Mesenchymal stem cell (in vitro differentiated cells and primary cell): ENCODE measurements around the gene NFIX.

Source experiments
- DNase-seq: peaks from one replicate; pipeline ENCODE4 v3.0.0-alpha.2; 2013
- H2AFZ ChIP-seq: one replicate; pipeline ENCODE4 v1.6.1; 2013; ENCODE audit warnings: low read depth, mild to moderate bottlenecking, control low read depth, inconsistent platforms, low read length, moderate library complexity
- H2AK5ac ChIP-seq: 2 replicates; pipeline ENCODE4 v1.6.1; 2013; ENCODE audit warnings: low read length, moderate library complexity, mild to moderate bottlenecking, inconsistent platforms; ENCODE audit not compliant: severe bottlenecking
- H2BK120ac ChIP-seq: one replicate; pipeline ENCODE4 v1.6.1; 2013; ENCODE audit warnings: low read depth, mild to moderate bottlenecking, inconsistent platforms, low read length, moderate library complexity
- H2BK12ac ChIP-seq, 2 experiments: one replicate each; pipeline ENCODE4 v1.6.1; 2013; ENCODE audit warnings: inconsistent platforms in 2 of 2, low read length in 2 of 2, mild to moderate bottlenecking in 2 of 2, moderate library complexity in 2 of 2, control low read depth in 1 of 2
- H2BK15ac ChIP-seq: one replicate; pipeline ENCODE4 v1.6.1; 2013; ENCODE audit warnings: mild to moderate bottlenecking, low read depth, inconsistent platforms; ENCODE audit not compliant: poor library complexity, severe bottlenecking
- H2BK5ac ChIP-seq: 2 replicates; pipeline ENCODE4 v1.6.1; 2013; ENCODE audit warnings: low read depth, mild to moderate bottlenecking, low read length, control low read depth, inconsistent platforms; ENCODE audit not compliant: poor library complexity, severe bottlenecking
- H3K14ac ChIP-seq, 2 experiments: one replicate each; pipeline ENCODE4 v1.6.1; 2013; ENCODE audit warnings: inconsistent platforms in 2 of 2, low read length in 2 of 2, control low read depth in 1 of 2, mild to moderate bottlenecking in 1 of 2, moderate library complexity in 1 of 2
- H3K18ac ChIP-seq, 2 experiments: one replicate each; pipeline ENCODE4 v1.6.1; 2013; ENCODE audit warnings: inconsistent platforms in 2 of 2, low read length in 2 of 2, control low read depth in 1 of 2, low read depth in 1 of 2, mild to moderate bottlenecking in 1 of 2
- H3K23ac ChIP-seq, 2 experiments: one replicate each; pipeline ENCODE4 v1.6.1; 2013; ENCODE audit warnings: inconsistent platforms in 2 of 2, low read length in 2 of 2, mild to moderate bottlenecking in 2 of 2, moderate library complexity in 2 of 2, control low read depth in 1 of 2
- H3K27ac ChIP-seq: 2 replicates; pipeline ENCODE4 v1.5.1; 2013; ENCODE audit warnings: mild to moderate bottlenecking, moderate library complexity, low read length, control low read depth, inconsistent platforms; ENCODE audit not compliant: poor library complexity, severe bottlenecking
- H3K27me3 ChIP-seq, 2 experiments: 2 replicates each; pipeline versions ENCODE4 v1.6.1 to v1.7.0; 2013; ENCODE audit warnings: low read length in 2 of 2, mild to moderate bottlenecking in 2 of 2, moderate library complexity in 2 of 2, control low read depth in 1 of 2, inconsistent platforms in 1 of 2; ENCODE audit not compliant: control insufficient read depth in 1 of 2, insufficient read depth in 1 of 2
- H3K36me3 ChIP-seq, 2 experiments: 2 replicates each; pipeline versions ENCODE4 v1.6.1 to v1.7.0; 2013; ENCODE audit warnings: low read length in 2 of 2, control low read depth in 1 of 2, inconsistent platforms in 1 of 2, low read depth in 1 of 2, mild to moderate bottlenecking in 1 of 2; ENCODE audit not compliant: insufficient read depth in 2 of 2, control insufficient read depth in 1 of 2
- H3K4ac ChIP-seq, 2 experiments: one replicate each; pipeline ENCODE4 v1.6.1; 2013; ENCODE audit warnings: inconsistent platforms in 2 of 2, low read length in 2 of 2, mild to moderate bottlenecking in 2 of 2, moderate library complexity in 2 of 2, control low read depth in 1 of 2, low read depth in 1 of 2
- H3K4me1 ChIP-seq: 2 replicates; pipeline ENCODE4 v1.6.1; 2013; ENCODE audit warnings: low read depth, low read length, control low read depth; ENCODE audit not compliant: control insufficient read depth, insufficient read depth
- H3K4me2 ChIP-seq: 2 replicates; pipeline ENCODE4 v1.6.1; 2013; ENCODE audit warnings: low read length, mild to moderate bottlenecking, inconsistent platforms; ENCODE audit not compliant: poor library complexity, severe bottlenecking
- H3K4me3 ChIP-seq, 2 experiments: 2 replicates each; pipeline versions ENCODE4 v1.5.1 to v1.7.0; 2013; ENCODE audit warnings: low read length in 2 of 2, mild to moderate bottlenecking in 2 of 2, control low read depth in 1 of 2, low read depth in 1 of 2; ENCODE audit not compliant: insufficient read depth in 1 of 2
- H3K79me1 ChIP-seq: replicated peaks from 2 replicates; pipeline ENCODE4 v1.6.1; 2013; ENCODE audit warnings: mild to moderate bottlenecking, control low read depth, low read length, inconsistent platforms; ENCODE audit not compliant: poor library complexity, severe bottlenecking
- H3K9ac ChIP-seq: 2 replicates; pipeline ENCODE4 v1.7.0; 2013; ENCODE audit warnings: mild to moderate bottlenecking, low read length, moderate library complexity
- H3K9me3 ChIP-seq: 2 replicates; pipeline ENCODE4 v1.7.0; 2013; ENCODE audit warnings: mild to moderate bottlenecking, low read length; ENCODE audit not compliant: control insufficient read depth
- H4K8ac ChIP-seq: one replicate; pipeline ENCODE4 v1.6.1; 2013; ENCODE audit warnings: inconsistent platforms, mild to moderate bottlenecking, low read length, moderate library complexity
- H4K91ac ChIP-seq: one replicate; pipeline ENCODE4 v1.6.1; 2013; ENCODE audit warnings: mild to moderate bottlenecking, low read length, inconsistent platforms
- WGBS: methylation state at CpG from one replicate; pipeline ENCODE4 v1.1.7; 2013; ENCODE audit warnings: mixed read lengths; 5-methylcytosine and 5-hydroxymethylcytosine counted together

The NFIX gene

GRCh38 chr19:12983542-12984142 lies 11.6 kb upstream of the NFIX start:
- DNase-seq: peak; percentile 58
- peaks cover 0 to 62% of the 10 kb centered on the region in 2 experiments for H3K27me3 ChIP-seq
- no peaks in the 10 kb centered on the region for H3K79me1 ChIP-seq
- no peak overlapping the region for H4K91ac ChIP-seq
- no peak overlapping the region for H2BK15ac ChIP-seq
- no peak overlapping the region for H4K8ac ChIP-seq
- H2BK12ac ChIP-seq: no peak overlapping the region
- no peak overlapping the region for H3K23ac ChIP-seq
- H3K4me2 ChIP-seq: peak overlapping the region; percentile 52
- H2AK5ac ChIP-seq: no peak overlapping the region
- H3K27ac ChIP-seq: no peak overlapping the region
- peak overlapping the region; percentile 91 for H3K9ac ChIP-seq
- no peak overlapping the region for H3K18ac ChIP-seq
- H3K4ac ChIP-seq: no peak overlapping the region
- H3K36me3 ChIP-seq: no peaks in the 10 kb centered on the region
- H2BK120ac ChIP-seq: no peak overlapping the region
- no peak overlapping the region for H2BK5ac ChIP-seq
- WGBS: 12% methylated on average over 47 of the region's 51 CpGs
- peak overlapping the region; percentile 32 to 72 for H3K4me3 ChIP-seq
- no peaks in the 10 kb centered on the region for H3K9me3 ChIP-seq
- peaks cover 10% of the 10 kb centered on the region for H3K4me1 ChIP-seq
- H2AFZ ChIP-seq: no peak overlapping the region
- no peak overlapping the region for H3K14ac ChIP-seq

GRCh38 chr19:12984143-12984627 lies 11.1 kb upstream of the NFIX start:
- H3K4ac ChIP-seq: no peak overlapping the region
- H2BK120ac ChIP-seq: no peak overlapping the region
- H3K9ac ChIP-seq: no peak overlapping the region
- WGBS: 81% methylated on average over 3 of the region's 3 CpGs
- H3K9me3 ChIP-seq: no peaks in the 10 kb centered on the region
- H3K79me1 ChIP-seq: no peaks in the 10 kb centered on the region
- H3K4me2 ChIP-seq: no peak overlapping the region
- H3K18ac ChIP-seq: no peak overlapping the region
- no peak overlapping the region for H2BK15ac ChIP-seq
- no peak overlapping the region for H4K8ac ChIP-seq
- H3K27ac ChIP-seq: no peak overlapping the region
- no peak overlapping the region for H2BK5ac ChIP-seq
- no peak overlapping the region for H3K14ac ChIP-seq
- H2AFZ ChIP-seq: no peak overlapping the region
- no peak overlapping the region for H2AK5ac ChIP-seq
- H3K23ac ChIP-seq: no peak overlapping the region
- H3K36me3 ChIP-seq: no peaks in the 10 kb centered on the region
- DNase-seq: no peak
- no peak overlapping the region for H4K91ac ChIP-seq
- no peak overlapping the region for H3K4me3 ChIP-seq
- peaks cover 10% of the 10 kb centered on the region for H3K4me1 ChIP-seq
- no peak overlapping the region for H2BK12ac ChIP-seq
- peaks cover 0 to 64% of the 10 kb centered on the region in 2 experiments for H3K27me3 ChIP-seq

- H3K27ac ChIP-seq: no peak overlapping the region
- no peak overlapping the region for H3K18ac ChIP-seq
- H3K79me1 ChIP-seq: no peaks in the 10 kb centered on the region
- H2BK5ac ChIP-seq: no peak overlapping the region
- H3K4me1 ChIP-seq: peaks cover 10% of the 10 kb centered on the region
- peaks cover 0 to 67% of the 10 kb centered on the region in 2 experiments for H3K27me3 ChIP-seq
- no peak overlapping the region for H3K23ac ChIP-seq
- DNase-seq: no peak
- no peak overlapping the region for H3K14ac ChIP-seq
- no peaks in the 10 kb centered on the region for H3K9me3 ChIP-seq
- no peak overlapping the region for H2AFZ ChIP-seq
- no peak overlapping the region for H4K91ac ChIP-seq
- no peak overlapping the region for H2BK120ac ChIP-seq
- H2BK15ac ChIP-seq: no peak overlapping the region
- H3K4me3 ChIP-seq: no peak overlapping the region
- H3K36me3 ChIP-seq: no peaks in the 10 kb centered on the region
- H4K8ac ChIP-seq: no peak overlapping the region
- H3K4ac ChIP-seq: no peak overlapping the region
- H2AK5ac ChIP-seq: no peak overlapping the region
- H3K9ac ChIP-seq: peak overlapping the region; percentile 28
- H2BK12ac ChIP-seq: no peak overlapping the region
- 48% methylated on average over 9 of the region's 10 CpGs for WGBS
- H3K4me2 ChIP-seq: no peak overlapping the region
Measured at GRCh38 chr19:12984683-12985048, 10.6 kb upstream of the NFIX start.

- no peaks in the 10 kb centered on the region for H3K36me3 ChIP-seq
- WGBS: 69% methylated on average over 16 of the region's 16 CpGs
Measured at GRCh38 chr19:12985049-12985776, 10.1 kb upstream of the NFIX start.

More at GRCh38 chr19:12985049-12985776, 10.1 kb upstream of the NFIX start:
- H3K79me1 ChIP-seq: no peaks in the 10 kb centered on the region
- H3K23ac ChIP-seq: no peak overlapping the region
- H3K4me1 ChIP-seq: peaks cover 10% of the 10 kb centered on the region
- no peak overlapping the region for H2AK5ac ChIP-seq
- peaks cover 0 to 68% of the 10 kb centered on the region in 2 experiments for H3K27me3 ChIP-seq
- no peak overlapping the region for H3K4me3 ChIP-seq
- H2BK12ac ChIP-seq: no peak overlapping the region
- H4K8ac ChIP-seq: no peak overlapping the region
- H4K91ac ChIP-seq: no peak overlapping the region
- H3K9ac ChIP-seq: peak overlapping the region; percentile 28
- no peak overlapping the region for H3K14ac ChIP-seq
- no peak overlapping the region for H2BK120ac ChIP-seq
- no peak overlapping the region for H3K4ac ChIP-seq
- H2AFZ ChIP-seq: no peak overlapping the region
- no peak overlapping the region for H2BK5ac ChIP-seq
- H3K9me3 ChIP-seq: no peaks in the 10 kb centered on the region
- H3K4me2 ChIP-seq: no peak overlapping the region
- H3K27ac ChIP-seq: no peak overlapping the region
- no peak overlapping the region for H3K18ac ChIP-seq
- H2BK15ac ChIP-seq: no peak overlapping the region
- peak; percentile 27 for DNase-seq
